Thyroid gland (tissue), 4 donors: Measurements from ENCODE around the gene COL7A1. TPM values are rescaled to one million over a fixed set of nuclear protein-coding genes. Genes with fewer than 3 reads are reported as not detected.
"Not testable (repeated sequence)": the region's sequence is repeated elsewhere in the genome, so short reads cannot be mapped to it uniquely, and the experiment has no call there.

Source experiments
- DNase-seq, 2 donors: peaks; one replicate each; pipeline ENCODE4 v3.0.0-alpha.2; 2019
- H3K27ac ChIP-seq, 3 donors: fragments of 200-600 bp; sonication (generic); 1 replicate in 2 of 3; 2 replicates in 1 of 3; pipeline ENCODE4 v1.5.1; 2016 to 2019; ENCODE audit warnings: mild to moderate bottlenecking in 1 of 3, moderate library complexity in 1 of 3
- H3K27me3 ChIP-seq: fragments of 200-600 bp; sonication (generic); one replicate; pipeline ENCODE4 v1.5.1; 2019
- H3K36me3 ChIP-seq, 2 donors: fragments of 200-600 bp; sonication (generic); one replicate each; pipeline ENCODE4 v1.5.1; 2016 to 2019
- H3K4me1 ChIP-seq, 2 donors: fragments of 200-600 bp; sonication (generic); one replicate each; pipeline ENCODE4 v1.5.1; 2017 to 2019
- H3K4me3 ChIP-seq, 3 donors: fragments of 200-600 bp; sonication (generic); replicated peaks in 1 of 3; 1 replicate in 2 of 3; 2 replicates in 1 of 3; pipeline ENCODE4 v1.5.1; 2016; ENCODE audit warnings: mild to moderate bottlenecking in 1 of 3
- H3K9me3 ChIP-seq: fragments of 200-600 bp; sonication (generic); one replicate; pipeline ENCODE4 v1.5.1; 2017
- POLR2A ChIP-seq, 2 donors: fragments of 450-650 bp; IDR thresholded peaks; one replicate each; pipeline ENCODE4 v1.6.1; 2017; ENCODE audit warnings: antibody characterized with exemption in 2 of 2, mild to moderate bottlenecking in 2 of 2, moderate library complexity in 1 of 2
- WGBS, 2 donors: methylation state at CpG; one replicate each; pipeline ENCODE4 v1.1.5; 2017; 5-methylcytosine and 5-hydroxymethylcytosine counted together
- intact Hi-C: fragments of 100-400 bp; cut with DNase I; formaldehyde crosslinking; loops from one replicate; pipeline ENCODE4 v1.15.1; 2023
- total RNA-seq, 4 donors: library from RNA; depleted of rRNA; stranded (reverse); fragments of >200 nt; gene quantifications; one replicate each; pipeline ENCODE4 v1.2.3, GENCODE V29; 2016
- TF ChIP-seq, protein P1 (sequence below), 6 experiments: fragments of 200-600 bp in 3 of 6; fragments of 450-650 bp in 3 of 6; sonication (generic) in 3 of 6; IDR thresholded peaks; one replicate each; pipeline ENCODE4 v1.5.1; 2016 to 2019; ENCODE audit warnings: antibody characterized with exemption in 6 of 6, mild to moderate bottlenecking in 2 of 6, inconsistent platforms in 1 of 6, moderate library complexity in 1 of 6

COL7A1 gene
- total RNA-seq, 4 donors from 2014 or later = 0.34 to 1.0 (median 0.80) TPM

DNA sequence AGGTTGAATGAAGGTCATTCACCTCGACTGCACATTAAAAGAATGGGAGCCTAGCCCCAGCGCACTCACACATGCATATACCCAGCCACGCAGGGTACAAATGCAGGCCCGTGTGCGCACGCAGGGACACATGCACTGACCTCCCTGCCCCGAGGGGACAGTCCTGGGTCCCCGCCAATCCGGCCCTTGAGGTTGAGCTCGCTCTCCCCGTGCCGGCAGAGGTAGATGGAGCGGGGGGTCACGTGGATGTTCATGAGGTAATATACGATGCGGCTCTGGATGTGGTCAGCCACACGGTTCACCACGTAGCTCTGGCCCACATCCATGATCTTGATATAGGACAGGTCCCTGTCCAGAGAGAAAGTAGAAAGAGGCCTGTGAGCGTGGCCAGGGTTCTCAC lies 59.0 kb downstream of the COL7A1 start:
- Histone ChIP-seq H3K9me3 (no peaks in the 10 kb centered on the region), H3K4me3 (no peak overlapping the region), H3K27me3 (no peaks in the 10 kb centered on the region), H3K4me1 (no peaks in the 10 kb centered on the region), H3K27ac (no peak overlapping the region), H3K36me3 (no peaks in the 10 kb centered on the region)
- TF ChIP-seq POLR2A (IDR thresholded peaks at IDR 0.05) = no peak
- TF ChIP-seq, protein P1, sequence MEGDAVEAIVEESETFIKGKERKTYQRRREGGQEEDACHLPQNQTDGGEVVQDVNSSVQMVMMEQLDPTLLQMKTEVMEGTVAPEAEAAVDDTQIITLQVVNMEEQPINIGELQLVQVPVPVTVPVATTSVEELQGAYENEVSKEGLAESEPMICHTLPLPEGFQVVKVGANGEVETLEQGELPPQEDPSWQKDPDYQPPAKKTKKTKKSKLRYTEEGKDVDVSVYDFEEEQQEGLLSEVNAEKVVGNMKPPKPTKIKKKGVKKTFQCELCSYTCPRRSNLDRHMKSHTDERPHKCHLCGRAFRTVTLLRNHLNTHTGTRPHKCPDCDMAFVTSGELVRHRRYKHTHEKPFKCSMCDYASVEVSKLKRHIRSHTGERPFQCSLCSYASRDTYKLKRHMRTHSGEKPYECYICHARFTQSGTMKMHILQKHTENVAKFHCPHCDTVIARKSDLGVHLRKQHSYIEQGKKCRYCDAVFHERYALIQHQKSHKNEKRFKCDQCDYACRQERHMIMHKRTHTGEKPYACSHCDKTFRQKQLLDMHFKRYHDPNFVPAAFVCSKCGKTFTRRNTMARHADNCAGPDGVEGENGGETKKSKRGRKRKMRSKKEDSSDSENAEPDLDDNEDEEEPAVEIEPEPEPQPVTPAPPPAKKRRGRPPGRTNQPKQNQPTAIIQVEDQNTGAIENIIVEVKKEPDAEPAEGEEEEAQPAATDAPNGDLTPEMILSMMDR (IDR thresholded peaks at IDR 0.05) = no peak
- DNase-seq = no peak
- intact Hi-C loops = no loop called here
- 91 to 97% methylated on average over 17 to 18 of the region's 19 CpGs for WGBS, 2 donors

- TF ChIP-seq, protein P1 (IDR thresholded peaks at IDR 0.05) = no peak
- no peak for TF ChIP-seq POLR2A (IDR thresholded peaks at IDR 0.05)
- Histone ChIP-seq H3K9me3 (no peaks in the 10 kb centered on the region), H3K27me3 (no peaks in the 10 kb centered on the region), H3K36me3 (no peaks in the 10 kb centered on the region), H3K4me1 (no peaks in the 10 kb centered on the region), H3K4me3 (no peak overlapping the region), H3K27ac (no peak overlapping the region)
- 96 to 97% methylated on average over 3 of the region's 4 CpGs for WGBS, 2 donors
- intact Hi-C loops = no loop called here
- no peak for DNase-seq
These were observed 59.6 kb downstream of the COL7A1 start for GRCh38 chr3:48535578-48535977.

- TF ChIP-seq, protein P1 (IDR thresholded peaks at IDR 0.05) = no peak
- no peak for TF ChIP-seq POLR2A (IDR thresholded peaks at IDR 0.05)
- 92% methylated on average over 2 of the region's 2 CpGs for WGBS, 2 donors
- H3K4me1 ChIP-seq = no peaks in the 10 kb centered on the region
- intact Hi-C loops = no loop called here
- no peak for DNase-seq
- no peak overlapping the region for H3K27ac ChIP-seq
- H3K4me3 ChIP-seq = no peak overlapping the region
- H3K27me3 ChIP-seq = no peaks in the 10 kb centered on the region
- no peaks in the 10 kb centered on the region for H3K9me3 ChIP-seq
- no peaks in the 10 kb centered on the region for H3K36me3 ChIP-seq
These were observed 62.2 kb downstream of the COL7A1 start for GRCh38 chr3:48532977-48533337.

- intact Hi-C loops = no loop called here
- no peaks in the 10 kb centered on the region for H3K36me3 ChIP-seq
- WGBS, 2 donors = 92% methylated on average over 6 of the region's 6 CpGs
These were observed 62.7 kb downstream of the COL7A1 start for GRCh38 chr3:48532271-48532976.

GRCh38 chr3:48530701-48531100 lies 64.4 kb downstream of the COL7A1 start:
- H3K27me3 ChIP-seq, intact Hi-C loops, DNase-seq, H3K4me1 ChIP-seq, H3K9me3 ChIP-seq, H3K27ac ChIP-seq, H3K36me3 ChIP-seq, H3K4me3 ChIP-seq: not testable (repeated sequence)
- WGBS, 2 donors = 98% methylated on average over 4 of the region's 4 CpGs

More at GRCh38 chr3:48532271-48532976, 62.7 kb downstream of the COL7A1 start:
- Histone ChIP-seq H3K4me3 (no peak overlapping the region), H3K9me3 (no peaks in the 10 kb centered on the region), H3K27me3 (no peaks in the 10 kb centered on the region), H3K27ac (no peak overlapping the region), H3K4me1 (no peaks in the 10 kb centered on the region)
- no peak for DNase-seq
- no peak for TF ChIP-seq POLR2A (IDR thresholded peaks at IDR 0.05)
- TF ChIP-seq, protein P1 (IDR thresholded peaks at IDR 0.05) = no peak
